H1 (cell line): ENCODE results near the gene RAD51B. TPM values are rescaled to one million over a fixed set of nuclear protein-coding genes. Genes with fewer than 3 reads are reported as not detected.
"Not testable (repeated sequence)": the region's sequence is repeated elsewhere in the genome, so short reads cannot be mapped to it uniquely, and the experiment has no call there.

Experiments
- CTCF ChIA-PET: fragments of 300-600 bp; sonication (Branson Sonifier 250); formaldehyde crosslinking; loops from one replicate; lab custom pipeline; 2021; ENCODE audit not compliant: partially characterized antibody; lab: Charles Lee
- POLR2A ChIA-PET: fragments of 300-600 bp; sonication (Branson Sonifier 250); formaldehyde crosslinking; loops from one replicate; lab custom pipeline; 2021; ENCODE audit warnings: inconsistent platforms; ENCODE audit not compliant: partially characterized antibody; lab: Charles Lee
- DNase-seq, 2 experiments: peaks; one replicate each; pipeline versions ENCODE4 v3.0.0 to v3.0.0-alpha.2; 2010 to 2022; ENCODE audit warnings: low spot score in 2 of 2, low read depth in 1 of 2, mixed read lengths in 1 of 2
- FAIRE-seq: peaks from 2 replicates; lab custom pipeline; 2011; peaks lifted over from hg19 to GRCh38; lab: Jason Lieb, UNC
- H2AFZ ChIP-seq: 2 replicates; pipeline ENCODE4 v1.8.1; 2012; ENCODE audit warnings: low read length, inconsistent platforms
- H2AK5ac ChIP-seq: 2 replicates; pipeline ENCODE4 v1.6.1; 2013; ENCODE audit warnings: low read depth, low read length
- H2BK120ac ChIP-seq: replicated peaks from 2 replicates; pipeline ENCODE3; 2013; ENCODE audit warnings: low read depth, low read length, inconsistent platforms
- H2BK12ac ChIP-seq: 2 replicates; pipeline ENCODE4 v1.6.1; 2013; ENCODE audit warnings: low read depth, low read length
- H2BK15ac ChIP-seq: 2 replicates; pipeline ENCODE4 v1.6.1; 2013; ENCODE audit warnings: low read length
- H2BK20ac ChIP-seq: 2 replicates; pipeline ENCODE4 v1.6.1; 2013; ENCODE audit warnings: low read length
- H2BK5ac ChIP-seq: 2 replicates; pipeline ENCODE4 v1.6.1; 2013; ENCODE audit warnings: low read depth, low read length
- H3K14ac ChIP-seq: 2 replicates; pipeline ENCODE4 v1.6.1; 2013; ENCODE audit warnings: inconsistent platforms; ENCODE audit not compliant: insufficient read length
- H3K18ac ChIP-seq: 2 replicates; pipeline ENCODE4 v1.6.1; 2013; ENCODE audit warnings: low read length; ENCODE audit errors: extremely low read depth
- H3K23ac ChIP-seq: 2 replicates; pipeline ENCODE4 v1.6.1; 2013; ENCODE audit warnings: inconsistent platforms; ENCODE audit not compliant: insufficient read length
- H3K23me2 ChIP-seq: 2 replicates; pipeline ENCODE4 v1.6.1; 2013; ENCODE audit warnings: low read depth, low read length
- H3K27ac ChIP-seq: 2 replicates; pipeline ENCODE4 v1.6.1; 2011; ENCODE audit warnings: low read depth, low read length, inconsistent platforms
- H3K27me3 ChIP-seq, 4 experiments: replicated peaks in 1 of 4; 1 replicate in 1 of 4; 2 replicates in 3 of 4; pipeline versions ENCODE4 v1.6.1 to v1.8.1; 2011 to 2013; ENCODE audit warnings: low read length in 3 of 4, mild to moderate bottlenecking in 3 of 4, inconsistent platforms in 2 of 4, mixed read lengths in 2 of 4, moderate library complexity in 1 of 4; ENCODE audit not compliant: control insufficient read depth in 3 of 4, insufficient read depth in 3 of 4; ENCODE audit errors: extremely low read depth in 1 of 4
- H3K36me3 ChIP-seq, 4 experiments: 2 replicates each; pipeline versions ENCODE4 v1.6.1 to v1.8.1; 2011 to 2013; ENCODE audit warnings: mild to moderate bottlenecking in 4 of 4, low read length in 3 of 4, moderate library complexity in 2 of 4, control low read depth in 1 of 4, inconsistent platforms in 1 of 4; ENCODE audit not compliant: insufficient read depth in 4 of 4, control insufficient read depth in 2 of 4
- H3K4ac ChIP-seq: replicated peaks from 2 replicates; pipeline ENCODE3; 2013; ENCODE audit warnings: low read length, low read depth, mixed read lengths, inconsistent platforms; ENCODE audit not compliant: insufficient read length
- H3K4me1 ChIP-seq, 4 experiments: replicated peaks in 1 of 4; 1 replicate in 1 of 4; 2 replicates in 3 of 4; pipeline versions ENCODE4 v1.6.1 to v1.8.1; 2011 to 2013; ENCODE audit warnings: low read length in 3 of 4, inconsistent platforms in 2 of 4, mixed read lengths in 1 of 4; ENCODE audit not compliant: insufficient read depth in 4 of 4, control insufficient read depth in 3 of 4
- H3K4me2 ChIP-seq, 2 experiments: 2 replicates each; pipeline versions ENCODE4 v1.6.1 to v1.8.1; 2011 to 2013; ENCODE audit warnings: low read depth in 2 of 2, low read length in 2 of 2, control low read depth in 1 of 2, inconsistent platforms in 1 of 2, mild to moderate bottlenecking in 1 of 2; ENCODE audit not compliant: insufficient read depth in 1 of 2
- H3K4me3 ChIP-seq, 4 experiments: fragments of 200-600, 300-600 bp in 1 of 4; sonication (generic), shearing (Covaris generic), sonication (Bioruptor Twin) in 1 of 4; 2 replicates each; pipeline versions ENCODE4 v1.5.1 to v1.8.1; 2011 to 2016; ENCODE audit warnings: low read length in 4 of 4, low read depth in 3 of 4, control low read depth in 2 of 4, inconsistent platforms in 2 of 4, mild to moderate bottlenecking in 2 of 4, mixed read lengths in 1 of 4, moderate library complexity in 1 of 4; ENCODE audit not compliant: insufficient read depth in 2 of 4; ENCODE audit errors: extremely low read depth in 1 of 4
- H3K56ac ChIP-seq: replicated peaks from 2 replicates; pipeline ENCODE3; 2013; ENCODE audit warnings: low read depth, mild to moderate bottlenecking, mixed read lengths, low read length, inconsistent platforms; ENCODE audit not compliant: insufficient read length
- H3K79me1 ChIP-seq: 2 replicates; pipeline ENCODE4 v1.6.1; 2013; ENCODE audit warnings: low read depth, low read length, control low read depth
- H3K79me2 ChIP-seq, 2 experiments: 2 replicates each; pipeline versions ENCODE4 v1.6.1 to v1.8.1; 2012 to 2013; ENCODE audit warnings: low read length in 2 of 2, mild to moderate bottlenecking in 2 of 2, inconsistent platforms in 1 of 2; ENCODE audit not compliant: insufficient read depth in 2 of 2, control insufficient read depth in 1 of 2
- H3K9ac ChIP-seq, 4 experiments: replicated peaks in 1 of 4; 1 replicate in 1 of 4; 2 replicates in 3 of 4; pipeline versions ENCODE4 v1.6.1 to v1.8.1; 2011 to 2013; ENCODE audit warnings: low read depth in 3 of 4, low read length in 3 of 4, control low read depth in 2 of 4, mild to moderate bottlenecking in 2 of 4, moderate library complexity in 2 of 4, inconsistent platforms in 1 of 4; ENCODE audit errors: extremely low read depth in 1 of 4
- H3K9me3 ChIP-seq, 2 experiments: 2 replicates each; pipeline versions ENCODE4 v1.6.1 to v1.8.1; 2012 to 2013; ENCODE audit warnings: mild to moderate bottlenecking in 2 of 2, moderate library complexity in 2 of 2, control low read depth in 1 of 2, inconsistent platforms in 1 of 2, low read depth in 1 of 2, low read length in 1 of 2, mixed read lengths in 1 of 2; ENCODE audit not compliant: insufficient read depth in 2 of 2
- H4K20me1 ChIP-seq, 2 experiments: replicated peaks in 1 of 2; 2 replicates each; pipeline versions ENCODE3 to v1.8.1; 2011 to 2013; ENCODE audit warnings: inconsistent platforms in 2 of 2, low read length in 2 of 2, mild to moderate bottlenecking in 1 of 2; ENCODE audit not compliant: insufficient read depth in 2 of 2, control insufficient read depth in 1 of 2
- H4K5ac ChIP-seq: 2 replicates; pipeline ENCODE4 v1.6.1; 2013; ENCODE audit warnings: low read length, low read depth, mixed read lengths, inconsistent platforms; ENCODE audit not compliant: insufficient read length
- H4K8ac ChIP-seq: 2 replicates; pipeline ENCODE4 v1.8.0; 2013; ENCODE audit warnings: mild to moderate bottlenecking, moderate library complexity, low read length, inconsistent platforms; ENCODE audit not compliant: insufficient read depth; ENCODE audit errors: extremely low read depth
- H4K91ac ChIP-seq: replicated peaks from 2 replicates; pipeline ENCODE3; 2013; ENCODE audit warnings: low read length, mixed read lengths, inconsistent platforms; ENCODE audit not compliant: insufficient read length
- WGBS, 2 experiments: shearing (Covaris generic) in 1 of 2; methylation state at CpG; one replicate each; pipeline versions ENCODE4 v1.1.6 to v1.1.7; 2013 to 2015; ENCODE audit warnings: low lambda C conversion rate in 2 of 2, mixed read lengths in 2 of 2, inconsistent platforms in 1 of 2, low coverage in 1 of 2, missing lambda C conversion rate in 1 of 2; ENCODE audit not compliant: insufficient replicate concordance in 2 of 2, insufficient coverage in 1 of 2, insufficient read length in 1 of 2; ENCODE audit errors: extremely low coverage in 1 of 2, missing lambda C conversion rate in 1 of 2; 5-methylcytosine and 5-hydroxymethylcytosine counted together
- polyA plus RNA-seq, 7 experiments: library from polyadenylated mRNA; depleted of rRNA in 3 of 7; stranded (reverse) in 5 of 7; unstranded in 2 of 7; fragments of >200 nt in 5 of 7; fragments of 200-250 nt in 2 of 7; gene quantifications; 1 replicate in 5 of 7; 2 replicates in 1 of 7; 4 replicates in 1 of 7; pipeline versions ENCODE4 v1.2.1 to v1.2.3, GENCODE V29; 2011 to 2013; ENCODE audit warnings: missing spikeins in 2 of 7, mixed read lengths in 2 of 7
- total RNA-seq: library from RNA; stranded (reverse); fragmentation: NEBNext Ultra II Directional; extraction: Animal tissue kit (Norgen Biotek cat#: 25700); gene quantifications from 2 replicates; pipeline ENCODE4 v1.2.1, GENCODE V29; 2021

Gene RAD51B
- total and polyA plus RNA-seq, 2 of the 8 experiments (the other 6 are each of a cell fraction or from before 2014, with no cell fraction given): 3.9 to 14.9 TPM

- H3K27me3 ChIP-seq, H3K23me2 ChIP-seq, H3K4ac ChIP-seq, H3K9me3 ChIP-seq, H2BK120ac ChIP-seq, H2BK12ac ChIP-seq, H3K36me3 ChIP-seq, H2BK20ac ChIP-seq, H2BK15ac ChIP-seq, H3K18ac ChIP-seq, H3K4me3 ChIP-seq, H3K23ac ChIP-seq, H4K8ac ChIP-seq, H2AK5ac ChIP-seq, H3K79me1 ChIP-seq, H3K79me2 ChIP-seq, H4K20me1 ChIP-seq, H2AFZ ChIP-seq, DNase-seq, H3K9ac ChIP-seq, H3K4me1 ChIP-seq, FAIRE-seq, H2BK5ac ChIP-seq, H4K91ac ChIP-seq, POLR2A ChIA-PET, H3K14ac ChIP-seq, H3K4me2 ChIP-seq, H4K5ac ChIP-seq, H3K56ac ChIP-seq, CTCF ChIA-PET, H3K27ac ChIP-seq: not testable (repeated sequence)
- 91% methylated on average over 5 of the region's 5 CpGs; no CpG with 5 or more reads in 1 of the 2 experiments for WGBS, 2 experiments
Observed at GRCh38 chr14:68186500-68187276, 367.1 kb downstream of the RAD51B start.
